H9 (cell line): ENCODE data around the gene RNF220. TPM values are rescaled to one million over a fixed set of nuclear protein-coding genes. Genes with fewer than 3 reads are reported as not detected.

Source experiments
- DNase-seq: peaks from one replicate; pipeline ENCODE4 v3.0.0-alpha.2; 2017
- H2AFZ ChIP-seq: one replicate; pipeline ENCODE4 v1.6.1; 2013; ENCODE audit warnings: mild to moderate bottlenecking, low read length, control low read depth, moderate library complexity
- H2AK5ac ChIP-seq: 2 replicates; pipeline ENCODE4 v1.6.1; 2013; ENCODE audit warnings: low read length, control low read depth, mixed read lengths; ENCODE audit not compliant: insufficient read length
- H2BK120ac ChIP-seq: one replicate; pipeline ENCODE4 v1.6.1; 2013; ENCODE audit warnings: low read depth, mild to moderate bottlenecking, low read length, control low read depth, inconsistent platforms; ENCODE audit not compliant: poor library complexity, severe bottlenecking
- H2BK12ac ChIP-seq: 2 replicates; pipeline ENCODE4 v1.6.1; 2013; ENCODE audit warnings: low read length, control low read depth, mixed read lengths, low read depth; ENCODE audit not compliant: insufficient read length
- H2BK15ac ChIP-seq: 2 replicates; pipeline ENCODE4 v1.6.1; 2013; ENCODE audit warnings: low read depth, low read length, control low read depth
- H2BK20ac ChIP-seq: one replicate; pipeline ENCODE4 v1.6.1; 2013; ENCODE audit warnings: low read depth, mild to moderate bottlenecking, low read length, control low read depth, inconsistent platforms; ENCODE audit not compliant: poor library complexity, severe bottlenecking
- H2BK5ac ChIP-seq: 2 replicates; pipeline ENCODE4 v1.6.1; 2013; ENCODE audit warnings: low read length, control low read depth, mixed read lengths; ENCODE audit not compliant: insufficient read length
- H3K14ac ChIP-seq: 2 replicates; pipeline ENCODE4 v1.6.1; 2013; ENCODE audit warnings: low read length, control low read depth; ENCODE audit not compliant: insufficient read depth
- H3K18ac ChIP-seq: 2 replicates; pipeline ENCODE4 v1.6.1; 2013; ENCODE audit warnings: low read depth, mild to moderate bottlenecking, mixed read lengths, low read length, control low read depth; ENCODE audit not compliant: insufficient read length
- H3K23ac ChIP-seq: 2 replicates; pipeline ENCODE4 v1.6.1; 2013; ENCODE audit warnings: low read length, control low read depth, mixed read lengths, low read depth; ENCODE audit not compliant: insufficient read length
- H3K23me2 ChIP-seq: 2 replicates; pipeline ENCODE4 v1.6.1; 2013; ENCODE audit warnings: low read depth, mild to moderate bottlenecking, mixed read lengths, low read length, control low read depth; ENCODE audit not compliant: insufficient read length, poor library complexity, severe bottlenecking
- H3K27ac ChIP-seq: 2 replicates; pipeline ENCODE4 v1.5.1; 2013; ENCODE audit warnings: low read length, control low read depth, mixed read lengths, low read depth; ENCODE audit not compliant: insufficient read length
- H3K27me3 ChIP-seq: 2 replicates; pipeline ENCODE4 v1.6.1; 2013; ENCODE audit warnings: low read length, control low read depth, inconsistent platforms; ENCODE audit not compliant: insufficient read depth
- H3K4ac ChIP-seq: 2 replicates; pipeline ENCODE4 v1.6.1; 2013; ENCODE audit warnings: low read depth, mild to moderate bottlenecking, control low read depth, inconsistent platforms, low read length, moderate library complexity
- H3K4me1 ChIP-seq: 2 replicates; pipeline ENCODE4 v1.6.1; 2013; ENCODE audit warnings: low read length, control low read depth, inconsistent platforms; ENCODE audit not compliant: insufficient read depth
- H3K4me2 ChIP-seq: 2 replicates; pipeline ENCODE4 v1.6.1; 2013; ENCODE audit warnings: low read length, control low read depth, mixed read lengths; ENCODE audit not compliant: insufficient read length, insufficient read depth
- H3K56ac ChIP-seq: 2 replicates; pipeline ENCODE4 v1.6.1; 2013; ENCODE audit warnings: low read depth, mild to moderate bottlenecking, mixed read lengths, low read length, control low read depth; ENCODE audit not compliant: insufficient read length
- H3K79me1 ChIP-seq: 2 replicates; pipeline ENCODE4 v1.6.1; 2013; ENCODE audit warnings: low read depth, mild to moderate bottlenecking, moderate library complexity, low read length, control low read depth, inconsistent platforms; ENCODE audit not compliant: insufficient read depth, poor library complexity, severe bottlenecking
- H3K79me2 ChIP-seq: 2 replicates; pipeline ENCODE4 v1.6.1; 2013; ENCODE audit warnings: low read length, control low read depth, inconsistent platforms; ENCODE audit not compliant: insufficient read depth
- H3K9ac ChIP-seq: 2 replicates; pipeline ENCODE4 v1.6.1; 2013; ENCODE audit warnings: low read length, control low read depth, mixed read lengths; ENCODE audit not compliant: insufficient read length; ENCODE audit errors: extremely low read depth
- H3K9me3 ChIP-seq: one replicate; pipeline ENCODE4 v1.6.1; 2013; ENCODE audit warnings: low read depth, low read length, inconsistent platforms; ENCODE audit not compliant: control insufficient read depth
- H3T11ph ChIP-seq: one replicate; pipeline ENCODE4 v1.6.1; 2013; ENCODE audit warnings: mild to moderate bottlenecking, low read length, control low read depth, inconsistent platforms
- H4K20me1 ChIP-seq: one replicate; pipeline ENCODE4 v1.6.1; 2013; ENCODE audit not compliant: control insufficient read depth, insufficient read length, insufficient read depth
- H4K5ac ChIP-seq: 2 replicates; pipeline ENCODE4 v1.6.1; 2013; ENCODE audit warnings: low read depth, mild to moderate bottlenecking, mixed read lengths, low read length, control low read depth; ENCODE audit not compliant: insufficient read length
- H4K8ac ChIP-seq: replicated peaks from 2 replicates; pipeline ENCODE4 v1.6.1; 2013; ENCODE audit warnings: low read length, control low read depth, mixed read lengths, low read depth; ENCODE audit not compliant: insufficient read length
- H4K91ac ChIP-seq: 2 replicates; pipeline ENCODE4 v1.6.1; 2013; ENCODE audit warnings: low read depth, mild to moderate bottlenecking, moderate library complexity, mixed read lengths, low read length, control low read depth; ENCODE audit not compliant: insufficient read length
- H3K27ac Mint-ChIP-seq, 3 experiments: 2 replicates in 2 of 3; 3 replicates in 1 of 3; pipeline ENCODE4 v1.8.0; 2020 to 2021; ENCODE audit warnings: mixed read lengths in 3 of 3, mild to moderate bottlenecking in 1 of 3, moderate library complexity in 1 of 3
- H3K27me3 Mint-ChIP-seq: 2 replicates; pipeline ENCODE4 v1.8.0; 2021; ENCODE audit warnings: low read depth, mild to moderate bottlenecking, moderate library complexity, mixed read lengths
- H3K36me3 Mint-ChIP-seq, 3 experiments: 2 replicates in 2 of 3; 3 replicates in 1 of 3; pipeline ENCODE4 v1.8.0; 2020 to 2021; ENCODE audit warnings: low read depth in 3 of 3, mixed read lengths in 3 of 3; ENCODE audit not compliant: insufficient read depth in 1 of 3
- H3K4me1 Mint-ChIP-seq, 2 experiments: 2 replicates each; pipeline ENCODE4 v1.8.0; 2020; ENCODE audit warnings: mixed read lengths in 2 of 2
- H3K4me3 Mint-ChIP-seq, 2 experiments: 2 replicates in 1 of 2; 3 replicates in 1 of 2; pipeline ENCODE4 v1.8.0; 2020 to 2021; ENCODE audit warnings: mild to moderate bottlenecking in 2 of 2, mixed read lengths in 2 of 2, moderate library complexity in 1 of 2
- H3K9me3 Mint-ChIP-seq, 2 experiments: 2 replicates in 1 of 2; 3 replicates in 1 of 2; pipeline ENCODE4 v1.8.0; 2020; ENCODE audit warnings: mild to moderate bottlenecking in 2 of 2, mixed read lengths in 2 of 2, moderate library complexity in 1 of 2
- CTCF ChIP-seq: fragments of 200-600 bp; sonication (generic); conservative IDR thresholded peaks from 3 replicates; pipeline ENCODE4 v1.8.0; 2021; ENCODE audit warnings: antibody characterized with exemption, mild to moderate bottlenecking
- WGBS: extraction: QIAGEN DNeasy Blood & Tissue Kit; methylation state at CpG from one replicate; pipeline ENCODE4 v1.1.7; 2013; ENCODE audit warnings: missing lambda C conversion rate, low lambda C conversion rate, mixed read lengths; ENCODE audit not compliant: insufficient read length; ENCODE audit errors: extremely low coverage; 5-methylcytosine and 5-hydroxymethylcytosine counted together
- total RNA-seq: library from RNA; stranded (reverse); gene quantifications from 2 replicates; pipeline ENCODE4 v1.2.1, GENCODE V29; 2021

Gene RNF220
- total RNA-seq, 1 experiment from 2014 or later: 109 TPM

- H3K27me3 ChIP-seq: no peaks in the 10 kb centered on the region
- peaks cover 8% of the 10 kb centered on the region; the same call in 1 of the 2 replicates for H3K27me3 Mint-ChIP-seq
- no peak overlapping the region for H2BK20ac ChIP-seq
- H2AK5ac ChIP-seq: no peak overlapping the region
- no peak overlapping the region for H3K4ac ChIP-seq
- no peak overlapping the region for H2BK15ac ChIP-seq
- H3T11ph ChIP-seq: no peak overlapping the region
- WGBS: no CpG with 5 or more reads among the region's 2 CpGs
- no peak overlapping the region for H4K8ac ChIP-seq
- H2BK12ac ChIP-seq: no peak overlapping the region
- peaks cover 4% of the 10 kb centered on the region; the same call in 1 of the 2 replicates for H3K4me1 ChIP-seq
- H3K9ac ChIP-seq: no peak overlapping the region
- no peak for DNase-seq
- H3K36me3 Mint-ChIP-seq: peaks cover 0 to 4% (median 4%) of the 10 kb centered on the region in 3 experiments; a peak in 1 of 7 replicates
- H3K18ac ChIP-seq: no peak overlapping the region
- no peak overlapping the region for H3K4me3 Mint-ChIP-seq
- H4K20me1 ChIP-seq: no peaks in the 10 kb centered on the region
- no peak overlapping the region for H3K23ac ChIP-seq
- H3K79me1 ChIP-seq: no peaks in the 10 kb centered on the region
- no peaks in the 10 kb centered on the region for H3K9me3 ChIP-seq
- H2BK5ac ChIP-seq: no peak overlapping the region
- H3K23me2 ChIP-seq: no peaks in the 10 kb centered on the region
- no peak overlapping the region for H3K27ac Mint-ChIP-seq
- H3K14ac ChIP-seq: no peak overlapping the region
- H3K27ac ChIP-seq: no peak overlapping the region
- no peak for TF ChIP-seq CTCF
- H4K91ac ChIP-seq: no peak overlapping the region
- H3K4me1 Mint-ChIP-seq: peaks cover 32 to 38% of the 10 kb centered on the region in 2 experiments
- H2BK120ac ChIP-seq: no peak overlapping the region
- no peak overlapping the region for H3K4me2 ChIP-seq
- H3K56ac ChIP-seq: no peak overlapping the region
- H3K9me3 Mint-ChIP-seq: no peaks in the 10 kb centered on the region; a peak in 1 of 5 replicates
- H4K5ac ChIP-seq: no peak overlapping the region
- H2AFZ ChIP-seq: no peak overlapping the region
- no peaks in the 10 kb centered on the region for H3K79me2 ChIP-seq
Measured at GRCh38 chr1:44433209-44433608, 28.2 kb downstream of the RNF220 start.
